Thymus (tissue), 11 donors: Measurements from ENCODE around the gene NBEAL2. TPM values are rescaled to one million over a fixed set of nuclear protein-coding genes. Genes with fewer than 3 reads are reported as not detected.
"Not testable (repeated sequence)": the region's sequence is repeated elsewhere in the genome, so short reads cannot be mapped to it uniquely, and the experiment has no call there.

Experiments used
- DNase-seq, 9 donors: peaks; one replicate each; pipeline ENCODE4 v3.0.0-alpha.2; 2013; ENCODE audit warnings: low spot score in 9 of 9, low read depth in 6 of 9, missing footprints in 1 of 9
- H3K27ac ChIP-seq, 2 donors: one replicate each; pipeline ENCODE4 v1.5.1; 2013; ENCODE audit warnings: control low read depth in 1 of 2, low read depth in 1 of 2, low read length in 1 of 2, mild to moderate bottlenecking in 1 of 2, moderate library complexity in 1 of 2
- H3K27me3 ChIP-seq, 2 donors: one replicate each; pipeline ENCODE4 v1.5.1; 2013; ENCODE audit warnings: low read length in 1 of 2; ENCODE audit not compliant: control insufficient read depth in 2 of 2, insufficient read depth in 1 of 2
- H3K36me3 ChIP-seq, 2 donors: one replicate each; pipeline ENCODE4 v1.5.1; 2013; ENCODE audit warnings: low read length in 1 of 2, mild to moderate bottlenecking in 1 of 2, moderate library complexity in 1 of 2; ENCODE audit not compliant: control insufficient read depth in 2 of 2, insufficient read depth in 2 of 2
- H3K4me1 ChIP-seq, 2 donors: one replicate each; pipeline ENCODE4 v1.5.1; 2013; ENCODE audit warnings: low read length in 2 of 2; ENCODE audit not compliant: control insufficient read depth in 2 of 2, insufficient read depth in 2 of 2
- H3K4me3 ChIP-seq, 2 donors: one replicate each; pipeline ENCODE4 v1.5.1; 2013; ENCODE audit warnings: low read length in 2 of 2, control low read depth in 1 of 2, mild to moderate bottlenecking in 1 of 2
- H3K9me3 ChIP-seq, 2 donors: one replicate each; pipeline ENCODE4 v1.5.1; 2013; ENCODE audit warnings: low read length in 1 of 2, mild to moderate bottlenecking in 1 of 2; ENCODE audit not compliant: control insufficient read depth in 2 of 2, insufficient read depth in 1 of 2
- WGBS: extraction: QIAGEN DNeasy Blood & Tissue Kit; methylation state at CpG from one replicate; pipeline ENCODE4 v1.1.7; 2013; 5-methylcytosine and 5-hydroxymethylcytosine counted together
- polyA plus RNA-seq: library from polyadenylated mRNA; stranded (reverse); fragments of 200-250 nt; gene quantifications from one replicate; pipeline ENCODE4 v1.2.3, GENCODE V29; 2013
- total RNA-seq: library from RNA; stranded (reverse); fragments of 120-200 nt; gene quantifications from one replicate; pipeline ENCODE4 v1.2.4, GENCODE V29; 2013
- donor health status: healthy.

The NBEAL2 gene
- total and polyA plus RNA-seq, 2 donors = 15.3 to 83.6 TPM

DNA sequence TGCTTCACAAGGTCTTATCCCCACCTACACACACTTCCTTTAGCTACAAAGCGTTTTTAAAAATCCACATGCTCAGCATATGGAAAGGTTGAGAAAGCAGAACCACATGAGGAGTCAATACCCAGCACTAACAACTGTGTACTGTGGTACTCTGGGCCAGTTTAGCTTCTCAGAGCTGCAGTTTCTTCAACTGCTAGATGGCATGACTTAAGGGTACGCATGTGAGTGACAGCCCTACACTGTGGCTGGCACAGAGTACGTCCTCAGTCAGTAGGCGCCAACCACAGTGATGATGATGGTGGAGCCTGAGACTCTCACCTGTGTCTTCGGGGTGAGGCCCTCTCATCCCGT lies 20.3 kb upstream of the NBEAL2 start:
- peaks cover 56 to 64% of the 10 kb centered on the region in 2 donors for H3K4me1 ChIP-seq
- H3K36me3 ChIP-seq = peaks cover 5 to 21% of the 10 kb centered on the region in 2 donors
- peak overlapping the region; percentile 20 to 65 for H3K27ac ChIP-seq
- no peaks in the 10 kb centered on the region for H3K27me3 ChIP-seq
- DNase-seq = no peak
- no peaks in the 10 kb centered on the region for H3K9me3 ChIP-seq
- H3K4me3 ChIP-seq = no peak overlapping the region
- 41% methylated on average over 6 of the region's 6 CpGs for WGBS

DNA sequence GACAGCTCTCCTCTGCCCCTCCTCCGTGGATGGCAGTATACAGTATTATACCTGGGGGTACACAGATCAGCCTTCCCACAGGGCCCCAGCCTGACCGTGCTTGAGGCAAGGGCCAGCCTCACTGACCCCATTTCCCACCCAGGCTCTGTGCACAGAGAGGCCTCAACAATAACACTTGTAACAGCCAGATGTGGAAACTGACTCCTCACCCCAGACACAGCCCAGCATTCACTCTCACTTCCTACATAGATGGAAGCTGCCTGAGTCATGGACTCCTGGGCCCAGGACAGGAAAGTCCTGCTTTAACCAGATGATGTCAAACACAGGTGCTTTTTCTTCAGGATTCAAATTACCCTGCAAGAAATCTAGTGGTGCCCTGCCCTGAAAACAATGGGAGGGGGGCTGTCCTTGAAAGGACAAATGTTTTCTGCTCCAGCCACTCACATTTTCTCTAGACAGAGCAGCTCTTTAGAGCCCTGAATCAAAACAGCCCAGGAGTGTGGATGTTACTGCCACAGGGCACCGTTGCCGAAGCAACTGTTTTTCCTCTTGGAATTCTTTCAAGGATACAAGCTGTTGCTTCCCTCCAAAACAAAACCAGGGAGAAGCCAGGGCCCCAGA lies 19.3 kb upstream of the NBEAL2 start:
- Histone ChIP-seq H3K27me3 (no peaks in the 10 kb centered on the region), H3K36me3 (peaks cover 5 to 24% of the 10 kb centered on the region in 2 donors), H3K9me3 (no peaks in the 10 kb centered on the region), H3K4me1 (peaks cover 46 to 57% of the 10 kb centered on the region in 2 donors), H3K4me3 (no peak overlapping the region), H3K27ac (peak overlapping the region; percentile 39 to 47)
- no peak for DNase-seq
- WGBS = 90% methylated on average over 4 of the region's 4 CpGs

DNA sequence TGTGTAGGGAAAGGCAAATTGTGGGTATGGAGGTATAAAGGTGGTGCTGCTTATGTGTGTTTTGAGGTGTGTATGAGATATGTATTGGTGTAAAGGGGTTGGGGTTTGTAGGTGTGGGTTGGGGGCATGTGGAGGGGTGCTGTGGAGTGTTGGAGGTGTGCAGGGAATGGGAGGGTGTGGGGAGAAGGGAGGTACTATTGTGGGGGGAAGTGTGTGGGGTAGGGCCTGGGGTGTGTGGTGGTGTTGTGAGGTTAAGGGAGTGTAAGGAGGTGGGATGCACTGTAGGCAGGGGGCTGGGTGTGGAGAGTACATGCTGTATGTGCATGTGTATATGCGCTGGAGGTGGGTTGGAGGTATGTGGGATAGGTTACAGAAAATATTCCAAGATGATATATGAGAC lies 18.6 kb upstream of the NBEAL2 start:
- H3K9me3 ChIP-seq = no peaks in the 10 kb centered on the region
- H3K36me3 ChIP-seq = peaks cover 7 to 31% of the 10 kb centered on the region in 2 donors
- no peak overlapping the region for H3K4me3 ChIP-seq
- H3K27me3 ChIP-seq = no peaks in the 10 kb centered on the region
- WGBS = 96% methylated on average over 1 of the region's 1 CpG
- H3K4me1 ChIP-seq = peaks cover 39 to 57% of the 10 kb centered on the region in 2 donors
- no peak for DNase-seq
- peak overlapping the region in 1 of 2 donors; percentile 47 for H3K27ac ChIP-seq

DNA sequence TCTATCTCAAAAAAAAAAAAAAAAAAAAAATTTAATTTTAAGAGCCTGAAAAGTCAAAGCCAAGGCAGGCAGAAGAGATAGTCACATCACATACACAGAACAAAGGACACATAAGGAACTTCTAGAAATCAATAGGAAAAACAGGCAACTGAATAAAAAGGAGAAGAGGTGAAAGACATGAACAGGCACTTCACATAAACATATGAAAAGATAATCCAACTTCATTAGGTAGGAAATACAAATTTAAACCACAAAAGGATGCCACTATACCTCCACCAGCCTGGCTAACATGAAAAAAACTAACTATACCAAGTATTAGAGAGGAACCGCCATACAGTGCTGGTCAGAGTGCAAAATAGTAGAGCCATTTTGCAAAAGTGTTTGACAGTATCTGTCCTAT lies 17.0 kb upstream of the NBEAL2 start:
- WGBS = 96% methylated on average over 1 of the region's 1 CpG
- H3K4me1 ChIP-seq = peaks cover 25 to 59% of the 10 kb centered on the region in 2 donors
- H3K27me3 ChIP-seq = no peaks in the 10 kb centered on the region
- no peaks in the 10 kb centered on the region for H3K9me3 ChIP-seq
- peaks cover 9 to 37% of the 10 kb centered on the region in 2 donors for H3K36me3 ChIP-seq
- no peak overlapping the region for H3K27ac ChIP-seq
- no peak overlapping the region for H3K4me3 ChIP-seq
- no peak for DNase-seq

DNA sequence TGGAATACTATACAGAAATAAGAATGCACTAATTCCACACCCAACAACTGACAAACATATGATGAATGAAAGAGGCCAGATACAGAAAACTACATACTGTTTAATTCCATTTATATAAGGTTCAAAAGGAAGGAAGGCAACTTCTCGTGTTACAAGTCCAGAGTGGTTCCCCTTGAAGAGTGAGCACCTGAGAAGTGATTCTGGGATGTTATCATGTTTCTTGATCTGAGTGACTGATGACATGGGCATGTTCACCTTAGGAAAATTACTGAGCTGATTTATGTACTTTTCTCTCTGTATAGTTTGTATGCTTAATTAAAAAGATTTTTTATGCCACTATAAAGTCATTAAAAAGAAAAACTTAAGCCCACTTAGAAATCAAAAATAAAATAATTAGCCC lies 16.5 kb upstream of the NBEAL2 start:
- Histone ChIP-seq H3K9me3 (no peaks in the 10 kb centered on the region), H3K36me3 (peaks cover 9 to 41% of the 10 kb centered on the region in 2 donors), H3K27ac (no peak overlapping the region), H3K4me1 (peaks cover 25 to 61% of the 10 kb centered on the region in 2 donors), H3K27me3 (no peaks in the 10 kb centered on the region), H3K4me3 (no peak overlapping the region)
- no peak for DNase-seq
- 80% methylated on average over 1 of the region's 1 CpG for WGBS

DNA sequence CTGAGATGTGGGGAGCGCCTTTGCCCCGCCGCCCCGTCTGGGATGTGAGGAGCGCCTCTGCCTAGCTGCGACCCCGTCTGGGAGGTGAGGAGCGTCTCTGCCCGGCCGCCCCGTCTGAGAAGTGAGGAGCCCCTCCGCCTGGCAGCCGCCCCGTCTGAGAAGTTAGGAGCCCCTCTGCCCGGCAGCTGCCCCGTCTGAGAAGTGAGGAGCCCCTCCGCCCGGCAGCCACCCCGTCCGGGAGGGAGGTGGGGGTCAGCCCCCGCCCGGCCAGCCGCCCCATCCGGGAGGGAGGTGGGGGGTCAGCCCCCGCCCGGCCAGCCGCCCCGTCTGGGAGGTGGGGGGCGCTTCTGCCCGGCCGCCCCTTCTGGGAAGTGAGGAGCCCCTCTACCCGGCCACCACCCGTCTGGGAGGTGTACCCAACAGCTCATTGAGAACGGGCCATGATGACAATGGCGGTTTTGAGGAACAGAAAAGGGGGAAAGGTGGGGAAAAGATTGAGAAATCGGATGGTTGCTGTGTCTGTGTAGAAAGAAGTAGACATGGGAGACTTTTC lies 15.4 kb upstream of the NBEAL2 start:
- H3K36me3 ChIP-seq = peaks cover 14 to 45% of the 10 kb centered on the region in 2 donors
- not testable (repeated sequence) for H3K27me3 ChIP-seq, DNase-seq, H3K4me3 ChIP-seq, H3K9me3 ChIP-seq, H3K27ac ChIP-seq
- peaks cover 22 to 59% of the 10 kb centered on the region in 2 donors for H3K4me1 ChIP-seq
- 97% methylated on average over 36 of the region's 36 CpGs for WGBS

DNA sequence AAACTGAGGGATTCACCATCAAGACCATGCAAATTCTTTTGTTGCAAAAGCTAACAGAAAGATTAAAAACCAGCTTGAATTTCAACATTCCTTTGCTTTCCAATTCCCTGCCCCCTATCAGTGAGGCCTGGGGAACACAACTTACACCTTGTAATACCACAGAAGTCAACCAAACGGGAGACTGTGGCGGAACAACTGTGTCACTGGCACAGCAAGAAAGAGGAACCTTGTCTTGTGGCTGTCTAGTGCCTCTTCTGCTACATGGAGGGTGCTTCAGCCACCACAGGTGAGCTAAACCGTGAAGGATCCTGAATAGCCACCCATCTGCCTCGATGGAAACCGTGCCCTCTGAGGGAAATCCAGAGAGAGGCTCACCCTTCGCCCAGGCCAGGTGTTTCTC lies 14.3 kb upstream of the NBEAL2 start:
- 17% methylated on average over 6 of the region's 6 CpGs for WGBS
- DNase-seq = no peak
- no peaks in the 10 kb centered on the region for H3K9me3 ChIP-seq

DNA sequence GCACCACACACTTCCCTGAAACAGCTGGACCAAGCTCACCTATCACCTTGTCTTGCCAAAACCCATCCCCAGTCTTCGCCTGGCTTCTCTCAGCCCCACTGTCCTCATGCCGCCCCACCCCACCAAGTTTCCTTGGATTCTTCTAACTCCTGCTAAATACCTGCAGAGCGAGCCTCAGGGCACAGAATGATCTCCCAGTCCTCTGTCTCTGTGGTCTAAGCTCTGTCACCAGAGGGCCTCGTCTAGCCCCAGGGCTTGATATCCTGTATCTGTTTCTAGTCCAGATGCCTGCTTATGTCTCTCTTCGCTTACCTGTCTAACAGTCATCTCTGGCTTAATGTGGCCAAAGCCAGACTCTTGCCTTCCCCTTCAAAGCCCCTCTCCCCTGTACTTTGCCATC lies 12.7 kb upstream of the NBEAL2 start:
- WGBS = 83% methylated on average over 5 of the region's 5 CpGs
- H3K36me3 ChIP-seq = peaks cover 21 to 60% of the 10 kb centered on the region in 2 donors
- no peak for DNase-seq
- no peaks in the 10 kb centered on the region for H3K27me3 ChIP-seq
- H3K4me3 ChIP-seq = no peak overlapping the region
- H3K4me1 ChIP-seq = peaks cover 5 to 52% of the 10 kb centered on the region in 2 donors
- no peaks in the 10 kb centered on the region for H3K9me3 ChIP-seq
- no peak overlapping the region for H3K27ac ChIP-seq

More for the DNA sequence above, 14.3 kb upstream of the NBEAL2 start:
- H3K4me3 ChIP-seq = no peak overlapping the region
- no peaks in the 10 kb centered on the region for H3K27me3 ChIP-seq
- H3K36me3 ChIP-seq = peaks cover 15 to 50% of the 10 kb centered on the region in 2 donors
- peaks cover 12 to 51% of the 10 kb centered on the region in 2 donors for H3K4me1 ChIP-seq
- H3K27ac ChIP-seq = no peak overlapping the region

DNA sequence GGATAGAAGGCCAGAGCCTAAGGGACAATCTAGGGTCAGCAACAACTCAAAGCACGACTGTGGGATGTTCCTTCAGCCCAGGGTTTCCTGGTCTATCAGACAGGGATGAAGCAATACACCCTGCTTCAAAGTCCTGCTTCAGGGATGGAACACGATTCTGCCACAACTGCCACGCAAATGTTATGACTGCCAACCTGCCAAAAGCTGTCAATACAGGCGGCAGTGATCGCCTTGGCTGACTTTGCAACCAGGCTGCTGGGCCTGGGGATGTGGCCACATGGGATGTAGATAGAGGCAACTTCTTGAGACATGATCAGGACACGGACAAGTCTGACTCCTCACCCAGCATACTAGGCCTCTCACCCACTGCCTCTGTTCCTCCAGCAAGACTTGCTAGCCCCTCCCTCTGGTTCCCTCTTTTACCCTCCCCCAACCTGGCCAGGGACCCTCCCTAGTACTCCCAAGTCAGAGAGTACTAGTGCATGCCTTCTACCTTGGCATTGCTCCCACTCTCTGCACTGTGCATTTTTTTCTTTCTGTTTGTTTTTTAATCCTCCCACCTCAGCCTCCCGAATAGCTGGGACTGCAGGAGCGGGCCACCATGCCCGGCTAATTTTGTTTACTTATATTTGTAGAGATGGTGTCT lies 10.6 kb upstream of the NBEAL2 start:
- Histone ChIP-seq H3K27me3 (no peaks in the 10 kb centered on the region), H3K4me1 (peaks cover 6 to 58% of the 10 kb centered on the region in 2 donors), H3K36me3 (peaks cover 21 to 57% of the 10 kb centered on the region in 2 donors), H3K4me3 (no peak overlapping the region), H3K27ac (no peak overlapping the region), H3K9me3 (no peaks in the 10 kb centered on the region)
- 85% methylated on average over 9 of the region's 9 CpGs for WGBS
- DNase-seq = no peak
